ENCODE data around the gene ELMO1.
"Not testable (repeated sequence)": the region's sequence is repeated elsewhere in the genome, so short reads cannot be mapped to it uniquely, and the experiment has no call there.

Gene ELMO1

GRCh38 chr7:37173670-37174069, 275.0 kb downstream of the ELMO1 start:
- DNase-seq, result no peak

- DNase-seq, result no peak
Measured at GRCh38 chr7:37162106-37162505, 286.6 kb downstream of the ELMO1 start.

- no peak for DNase-seq
Measured at GRCh38 chr7:37160656-37161055, 288.0 kb downstream of the ELMO1 start.

GRCh38 chr7:37153376-37153775, 295.3 kb downstream of the ELMO1 start:
- DNase-seq, result no peak

GRCh38 chr7:37151741-37152413, 296.8 kb downstream of the ELMO1 start:
- no peak for DNase-seq

GRCh38 chr7:37150856-37151255, 297.8 kb downstream of the ELMO1 start:
- no peak for DNase-seq

- no peak for DNase-seq
Measured at GRCh38 chr7:37150180-37150579, 298.5 kb downstream of the ELMO1 start.

- no peak for DNase-seq
Measured at GRCh38 chr7:37149773-37150124, 298.9 kb downstream of the ELMO1 start.

GRCh38 chr7:37149051-37149772, 299.5 kb downstream of the ELMO1 start:
- no peak for DNase-seq

- no peak for DNase-seq
Measured at GRCh38 chr7:37145682-37146081, 303.0 kb downstream of the ELMO1 start.

GRCh38 chr7:37144423-37144822, 304.2 kb downstream of the ELMO1 start:
- DNase-seq, result no peak

- no peak for DNase-seq
Measured at GRCh38 chr7:37142958-37143357, 305.7 kb downstream of the ELMO1 start.

- DNase-seq, result no peak
Measured at GRCh38 chr7:37141742-37142141, 306.9 kb downstream of the ELMO1 start.

- not testable (repeated sequence) for DNase-seq
Measured at GRCh38 chr7:37133902-37134301, 314.8 kb downstream of the ELMO1 start.

- DNase-seq, result no peak
Measured at GRCh38 chr7:37131855-37132254, 316.8 kb downstream of the ELMO1 start.

- DNase-seq, result no peak
Measured at GRCh38 chr7:37129035-37129425, 319.6 kb downstream of the ELMO1 start.

GRCh38 chr7:37128327-37129034, 320.2 kb downstream of the ELMO1 start:
- DNase-seq, result no peak

GRCh38 chr7:37119296-37119860, 329.3 kb downstream of the ELMO1 start:
- DNase-seq, result no peak

GRCh38 chr7:37118004-37118403, 330.7 kb downstream of the ELMO1 start:
- DNase-seq, result no peak

- DNase-seq, result no peak
Measured at GRCh38 chr7:37117292-37117691, 331.4 kb downstream of the ELMO1 start.

- no peak for DNase-seq
Measured at GRCh38 chr7:37116093-37116701, 332.5 kb downstream of the ELMO1 start.

- DNase-seq, result no peak
Measured at GRCh38 chr7:37113661-37114355, 334.9 kb downstream of the ELMO1 start.

- no peak for DNase-seq
Measured at GRCh38 chr7:37112876-37113275, 335.8 kb downstream of the ELMO1 start.

Measured in activated CD4-positive, CD25-positive, alpha-beta regulatory T cell treated with anti-CD3 and anti-CD28 coated beads, Interleukin-2, amount 50 U/mL, for 72 hours (primary cell).